GM12892 (cell line): ENCODE data around the gene KRT28.

Experiments used
- POLR2AphosphoS5 ChIP-seq: IDR thresholded peaks from 2 replicates; pipeline ENCODE4 v1.6.1; 2011; ENCODE audit warnings: low read depth, low read length, control low read depth
- TAF1 ChIP-seq: IDR thresholded peaks from 2 replicates; pipeline ENCODE4 v1.6.1; 2011; ENCODE audit warnings: low read depth, mild to moderate bottlenecking, control low read depth, low read length, borderline replicate concordance

DNA sequence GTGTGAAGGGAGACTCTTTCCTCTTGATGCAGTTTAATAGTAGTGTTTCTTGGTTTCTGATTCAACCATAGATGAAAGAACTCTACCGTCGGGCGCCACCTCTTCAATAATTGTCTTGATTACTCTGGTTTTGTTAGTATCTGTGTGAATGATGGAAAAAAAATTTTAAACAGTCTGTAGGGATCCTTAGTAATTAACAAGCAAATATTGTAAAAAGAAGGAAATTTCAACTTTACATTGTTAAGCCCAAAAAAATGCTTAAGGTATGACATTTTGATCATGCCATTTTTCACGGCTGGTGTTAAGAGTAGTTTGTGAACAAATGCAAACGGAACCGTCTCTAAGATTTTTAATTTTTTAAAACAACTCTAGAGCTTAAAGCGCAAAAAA is 18.6 kb upstream of the KRT28 start:
- TF ChIP-seq TAF1 = no peak
- TF ChIP-seq POLR2AphosphoS5 = no peak
